Endometrial microvascular endothelial cells (primary cell): ENCODE results near the gene TERB1. TPM values are rescaled to one million over a fixed set of nuclear protein-coding genes. Genes with fewer than 3 reads are reported as not detected.
"Not testable (repeated sequence)": the region's sequence is repeated elsewhere in the genome, so short reads cannot be mapped to it uniquely, and the experiment has no call there.

ENCODE experiments used
- in situ Hi-C: cut with HindIII; loops from 2 replicates; pipeline ENCODE4 v1.10.0; 2017; ENCODE audit warnings: low sequenced_read_pairs, low pct_unique_long_range_greater_than_20kb; ENCODE audit errors: inconsistent ontology term
- total RNA-seq: library from RNA; depleted of rRNA; stranded (reverse); fragments of >200 nt; gene quantifications from one replicate; pipeline ENCODE4 v1.2.3, GENCODE V29; 2015; ENCODE audit errors: inconsistent ontology term

Gene TERB1
- total RNA-seq, 1 donor from 2014 or later, result not detected

- in situ Hi-C loops, result no loop called here
Observed at GRCh38 chr16:66832190-66832589, 30.8 kb upstream of the TERB1 start.

DNA sequence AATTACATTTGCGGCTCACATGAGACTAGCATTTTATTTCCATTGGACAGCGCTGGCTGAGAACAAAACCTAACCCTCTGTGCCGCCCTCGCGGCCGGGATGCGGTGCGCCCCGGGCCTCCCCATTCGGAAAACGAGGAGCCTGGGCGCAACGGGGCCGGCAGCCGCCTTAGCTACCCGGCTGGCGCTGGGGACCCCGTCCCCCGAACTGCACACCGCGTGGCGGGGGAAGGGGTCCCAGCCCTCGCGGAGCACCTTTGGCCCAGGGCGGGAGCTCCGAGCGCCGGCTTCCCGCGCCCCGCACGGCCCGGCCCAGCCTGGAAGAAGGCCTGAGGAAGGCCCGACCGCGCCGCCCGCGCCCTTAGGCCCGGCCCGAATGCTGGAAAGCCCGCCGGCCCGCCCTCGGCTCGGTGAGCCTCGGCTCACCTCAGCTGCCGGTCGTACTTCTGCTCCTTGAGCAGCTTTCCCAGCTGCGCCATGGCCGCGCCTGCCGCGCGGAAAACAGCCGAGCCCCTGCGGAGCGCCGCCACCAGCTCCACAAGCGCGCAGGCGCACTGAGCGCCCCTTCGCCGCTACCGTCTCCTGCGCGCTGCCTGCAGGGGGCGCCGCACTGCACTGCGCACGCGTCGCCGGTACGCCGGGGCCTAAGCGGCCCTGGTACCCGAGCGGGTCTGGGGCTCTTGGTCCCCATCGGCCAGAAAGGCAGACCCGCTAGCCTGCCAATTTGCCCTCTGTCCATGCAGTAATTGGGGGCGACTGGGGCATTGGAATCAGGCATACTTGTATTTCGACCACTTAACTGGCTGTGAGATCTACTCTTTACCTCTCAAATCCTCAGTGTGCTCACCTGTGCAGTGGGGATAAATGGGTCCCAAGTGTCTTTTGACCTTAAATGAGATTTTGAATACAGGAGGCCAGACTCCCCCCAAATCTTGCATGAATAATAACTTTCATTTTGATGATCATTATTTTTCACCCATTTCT, 29.3 kb upstream of the TERB1 start, which contains the start of gene NAE1:
TSS of gene NAE1 (minus strand) at position 555 of the 983 bp plus-strand sequence. CDS start at position 478, 77 bp downstream.
- in situ Hi-C loops, result no loop called here

DNA sequence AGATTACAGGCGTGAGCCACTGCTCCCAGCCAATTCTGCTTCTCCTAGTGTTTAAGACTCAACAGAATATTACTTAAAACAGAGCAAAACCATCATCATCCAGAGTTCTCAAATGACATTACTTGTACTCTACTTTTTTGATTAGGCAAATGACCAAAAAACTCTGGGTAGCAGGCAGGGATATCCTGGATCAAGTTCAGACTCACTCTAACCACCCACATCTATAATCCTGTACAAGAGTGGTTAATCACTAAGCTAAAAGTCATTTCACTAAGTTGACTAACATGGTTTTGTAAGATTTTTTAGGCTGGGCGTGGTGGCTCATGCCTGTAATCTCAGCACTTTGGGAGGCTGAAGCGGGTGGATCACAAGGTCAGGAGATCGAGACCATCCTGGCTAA, 22.6 kb upstream of the TERB1 start:
- in situ Hi-C loops, result no loop called here

DNA sequence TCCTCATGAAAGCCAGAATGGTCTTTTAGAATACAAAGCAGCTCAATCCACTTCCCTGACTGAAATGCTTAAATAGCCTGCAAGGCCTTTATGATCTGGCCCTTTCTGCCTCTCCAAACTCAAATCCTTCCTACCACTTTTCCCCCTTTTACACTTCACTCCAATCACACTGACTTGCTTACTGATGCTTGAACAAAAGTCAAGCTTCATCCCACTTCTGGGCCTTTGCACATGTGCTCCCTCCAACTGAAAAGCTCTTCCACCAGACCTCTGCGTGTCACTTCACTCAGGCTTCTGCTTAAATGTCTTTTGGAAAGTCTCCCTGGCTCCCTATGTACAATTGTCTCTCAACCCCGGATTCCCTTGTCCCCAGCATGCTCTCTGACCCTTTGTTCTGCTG, 13.3 kb upstream of the TERB1 start:
- in situ Hi-C loops, result no loop called here

DNA sequence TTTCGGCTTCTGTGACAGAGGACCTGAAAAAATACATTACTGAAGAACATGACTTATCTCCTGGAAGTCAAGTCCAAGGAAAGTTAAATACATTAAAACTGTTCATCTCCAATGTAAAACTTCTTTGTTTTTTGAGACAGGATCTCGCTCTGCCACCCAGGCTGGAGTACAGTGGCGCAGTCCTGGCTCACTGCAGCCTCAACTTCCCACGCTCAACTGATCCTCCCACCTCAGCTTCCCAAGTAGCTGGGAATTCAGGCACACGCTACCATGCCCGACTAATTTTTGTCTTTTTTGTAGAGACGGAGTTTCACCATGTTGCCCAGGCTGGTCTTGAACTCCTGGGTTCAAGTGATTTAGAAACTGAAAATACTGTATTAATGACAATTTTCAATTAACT, 9.7 kb upstream of the TERB1 start:
- in situ Hi-C loops, result no loop called here

DNA sequence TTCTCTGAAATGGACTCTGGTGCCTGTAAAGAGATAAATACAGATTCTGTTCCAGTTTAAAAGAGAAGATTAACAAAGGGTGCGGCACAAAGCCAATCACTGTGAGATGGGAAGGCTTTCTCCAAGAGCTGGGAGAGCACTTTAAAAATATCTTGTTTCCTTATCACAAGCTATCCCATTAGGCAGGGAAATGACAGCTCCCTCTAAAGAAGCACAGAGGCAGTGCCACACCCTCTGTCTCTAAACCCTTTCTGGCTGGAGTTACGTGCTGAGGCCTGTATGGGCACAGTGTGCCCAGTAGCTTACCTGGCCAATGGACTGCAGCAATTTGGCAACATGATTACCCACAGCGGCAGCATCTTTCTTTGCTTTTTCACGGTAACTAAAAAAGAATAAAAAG, 9.0 kb upstream of the TERB1 start:
- in situ Hi-C loops, result no loop called here

DNA sequence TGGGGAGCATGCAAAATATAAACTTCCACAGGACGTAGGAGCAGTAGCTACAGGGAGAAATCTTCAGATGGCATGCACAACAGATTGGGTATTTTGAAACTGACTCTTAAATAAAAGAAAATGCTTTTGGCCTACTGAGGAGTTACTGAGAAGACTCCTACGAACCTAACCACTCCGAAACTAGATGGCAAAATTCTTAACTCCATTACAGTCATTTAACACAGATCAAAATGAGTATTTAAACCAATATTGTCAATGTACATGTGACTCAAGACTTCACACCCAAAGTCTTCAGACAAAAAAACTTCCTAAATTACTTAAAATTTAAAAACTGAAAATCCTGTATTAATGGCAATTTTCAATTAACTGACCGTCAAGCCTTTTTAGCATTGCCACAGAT, 8.4 kb upstream of the TERB1 start:
- in situ Hi-C loops, result no loop called here

- in situ Hi-C loops, result no loop called here
Observed at GRCh38 chr16:66802159-66802558, 775 bp upstream of the TERB1 start.

DNA sequence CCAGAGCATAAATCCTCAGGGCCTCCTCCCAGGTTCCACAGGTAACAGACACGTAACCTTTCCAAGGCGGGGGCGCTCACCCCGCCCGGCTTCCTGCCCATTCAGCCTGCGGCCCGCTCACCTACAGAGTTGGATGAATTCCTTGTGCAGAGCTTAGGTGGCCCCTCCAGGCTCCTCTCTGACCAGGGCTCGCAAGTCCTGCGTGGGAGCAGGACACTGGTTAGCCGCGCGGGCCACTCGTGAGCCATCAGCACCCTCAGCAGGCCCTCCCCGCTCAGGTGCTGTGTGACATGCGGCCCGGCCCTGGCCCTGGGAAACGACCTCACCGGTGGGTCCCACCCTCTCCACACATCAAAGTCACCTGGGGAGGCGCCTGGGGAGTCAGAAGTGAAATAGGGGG, 528 bp downstream of the TERB1 start:
- in situ Hi-C loops, result no loop called here

- in situ Hi-C loops, result no loop called here
Observed at GRCh38 chr16:66798161-66798560, 3.2 kb downstream of the TERB1 start.

DNA sequence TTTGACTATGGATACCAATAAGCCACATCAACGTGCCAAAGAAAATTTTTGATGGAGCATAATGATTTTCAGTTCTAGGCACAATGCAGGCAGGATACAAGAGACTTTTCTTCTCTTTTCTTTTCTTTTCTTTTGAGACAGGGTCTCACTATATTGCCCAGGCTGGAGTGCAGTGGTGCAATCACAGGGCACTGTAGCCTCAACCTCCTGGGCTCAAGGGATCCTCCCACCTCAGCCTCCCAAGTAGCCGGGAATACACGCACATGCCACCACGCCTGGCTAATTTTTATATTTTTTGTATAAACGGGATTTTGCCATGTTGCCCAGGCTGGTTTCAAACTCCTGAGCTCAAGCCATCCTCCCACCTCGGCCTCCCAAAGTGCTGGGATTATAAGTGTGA, 7.4 kb downstream of the TERB1 start:
- in situ Hi-C loops, result not testable (repeated sequence)

DNA sequence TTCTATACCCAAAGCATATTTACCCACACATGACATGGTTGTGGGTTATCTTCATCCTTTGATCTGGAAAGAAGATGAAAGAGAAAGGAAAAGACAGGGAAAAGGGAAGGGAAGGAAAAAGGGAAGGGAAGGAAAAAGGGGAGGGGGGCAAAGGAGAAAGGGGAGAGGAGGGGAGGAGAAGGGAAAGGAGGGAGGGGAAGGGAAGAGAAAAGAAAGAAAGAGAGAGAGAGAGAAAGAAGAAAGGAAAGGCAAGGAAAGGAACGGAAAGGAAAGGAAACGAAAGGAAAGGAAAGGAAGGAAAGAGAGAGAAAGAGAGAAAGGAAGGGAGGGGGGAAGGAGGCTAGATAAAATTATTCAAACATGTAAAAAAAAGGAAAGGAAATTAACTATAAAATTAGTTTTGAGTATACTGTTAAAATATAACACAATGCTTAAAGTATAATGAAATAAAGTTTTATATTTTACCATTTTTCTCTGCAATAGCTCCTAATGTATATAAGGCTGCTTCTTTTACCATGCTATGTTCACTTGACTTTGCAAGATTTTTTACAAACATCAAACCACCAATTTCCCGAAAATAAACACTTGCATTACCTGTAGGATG, 11.2 kb downstream of the TERB1 start:
- in situ Hi-C loops, result no loop called here

- in situ Hi-C loops, result no loop called here
Observed at GRCh38 chr16:66787427-66787826, 14.0 kb downstream of the TERB1 start.

DNA sequence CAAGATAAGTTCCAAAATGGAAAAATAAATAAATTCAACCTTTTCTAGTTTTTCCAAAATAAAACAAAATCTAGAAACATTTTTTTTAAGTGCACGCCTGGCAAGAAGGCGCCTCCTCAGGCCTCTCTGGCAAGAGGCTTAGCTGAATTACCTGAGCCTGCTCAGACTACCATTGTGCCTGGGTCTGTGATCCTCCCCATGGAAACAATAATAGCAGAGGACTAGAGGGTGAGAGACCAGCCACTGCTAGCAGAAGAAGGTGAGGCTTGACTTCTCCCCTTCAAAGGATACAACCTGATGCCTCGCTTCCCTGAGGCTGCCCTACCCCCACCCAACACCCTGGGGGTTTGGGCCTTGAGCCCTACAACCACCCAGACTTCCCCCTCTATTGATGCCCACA, 14.8 kb downstream of the TERB1 start:
- in situ Hi-C loops, result no loop called here

- in situ Hi-C loops, result no loop called here
Observed at GRCh38 chr16:66776457-66776856, 24.9 kb downstream of the TERB1 start.

DNA sequence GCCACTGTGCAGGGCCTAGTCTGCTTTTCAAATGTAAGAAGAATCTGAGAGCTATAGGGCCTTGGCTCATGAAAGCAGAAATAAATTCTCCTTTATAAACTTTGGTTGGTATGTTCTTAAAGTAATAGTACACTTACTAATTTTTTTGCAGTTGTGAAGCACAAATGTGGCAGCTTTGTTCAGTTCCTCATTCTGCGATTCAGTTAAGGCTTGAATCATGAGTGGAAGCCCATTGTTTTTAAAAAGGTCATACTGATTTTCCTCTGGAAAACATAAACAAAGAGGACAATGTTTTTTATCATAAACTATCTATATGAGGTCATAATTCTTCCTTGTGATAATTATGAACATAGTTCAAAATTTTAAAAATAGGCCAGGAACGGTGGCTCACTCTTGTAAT, 26.4 kb downstream of the TERB1 start:
- in situ Hi-C loops, result no loop called here

GRCh38 chr16:66758086-66758485, 43.3 kb downstream of the TERB1 start:
- in situ Hi-C loops, result no loop called here

- in situ Hi-C loops, result no loop called here
Observed at GRCh38 chr16:66754819-66755218, 46.6 kb downstream of the TERB1 start.

- in situ Hi-C loops, result no loop called here
Observed at GRCh38 chr16:66754211-66754610, 47.2 kb downstream of the TERB1 start.

DNA sequence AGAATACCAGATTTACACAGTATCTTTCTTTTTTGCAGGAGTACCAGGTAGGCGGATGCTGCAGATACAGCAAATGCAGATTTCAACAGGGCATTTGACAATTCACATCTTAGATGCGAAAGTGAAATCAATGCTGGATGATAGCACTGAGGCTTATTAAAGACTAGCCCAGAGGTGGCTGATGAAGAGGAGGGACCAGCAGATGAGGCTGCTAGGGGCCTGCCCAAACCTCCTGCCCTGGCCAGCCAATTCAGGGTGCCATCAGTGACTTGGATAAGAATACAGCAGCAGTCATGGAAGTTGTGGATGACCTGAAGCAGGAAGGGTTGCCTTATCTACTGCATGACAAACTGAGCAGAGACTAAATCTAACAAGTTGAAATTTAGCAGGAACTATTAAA, 48.4 kb downstream of the TERB1 start:
- in situ Hi-C loops, result no loop called here
